H1 (cell line): ENCODE results near the gene SH3GL2. TPM values are rescaled to one million over a fixed set of nuclear protein-coding genes. Genes with fewer than 3 reads are reported as not detected.

Experiments used
- BCL11A ChIP-seq, 2 experiments: IDR thresholded peaks; one replicate each; pipeline ENCODE4 v1.6.1; 2011; ENCODE audit warnings: low read depth in 2 of 2, low read length in 2 of 2, mild to moderate bottlenecking in 2 of 2
- CBX5 ChIP-seq: fragments of 300-800, 300-1000 bp; sonication (generic); IDR thresholded peaks from 2 replicates; pipeline ENCODE4 v1.7.1; 2016; ENCODE audit warnings: antibody characterized with exemption, low read length, low read depth
- POLR2A ChIP-seq, 2 experiments: IDR thresholded peaks; 1 replicate in 1 of 2; 2 replicates in 1 of 2; pipeline ENCODE4 v1.6.1; 2011; ENCODE audit warnings: low read depth in 2 of 2, low read length in 2 of 2, mild to moderate bottlenecking in 2 of 2; ENCODE audit errors: control extremely low read depth in 1 of 2
- RNF2 ChIP-seq: fragments of 200-900, 300-1000 bp; sonication (generic); IDR thresholded peaks from 2 replicates; pipeline ENCODE4 v1.7.1; 2016; ENCODE audit warnings: borderline replicate concordance, low read depth, mild to moderate bottlenecking, antibody characterized with exemption, low read length; ENCODE audit not compliant: poor library complexity, severe bottlenecking; ENCODE audit errors: missing control alignments
- polyA plus RNA-seq, 7 experiments: library from polyadenylated mRNA; depleted of rRNA in 3 of 7; stranded (reverse) in 5 of 7; unstranded in 2 of 7; fragments of >200 nt in 5 of 7; fragments of 200-250 nt in 2 of 7; gene quantifications; 1 replicate in 5 of 7; 2 replicates in 1 of 7; 4 replicates in 1 of 7; pipeline versions ENCODE4 v1.2.1 to v1.2.3, GENCODE V29; 2011 to 2013; ENCODE audit warnings: missing spikeins in 2 of 7, mixed read lengths in 2 of 7
- total RNA-seq: library from RNA; stranded (reverse); fragmentation: NEBNext Ultra II Directional; extraction: Animal tissue kit (Norgen Biotek cat#: 25700); gene quantifications from 2 replicates; pipeline ENCODE4 v1.2.1, GENCODE V29; 2021
- TF ChIP-seq, protein P1 (sequence below): fragments of 300-600 bp; sonication (generic); IDR thresholded peaks from 2 replicates; pipeline ENCODE4 v1.7.1; 2012; ENCODE audit warnings: low read length, moderate library complexity, mild to moderate bottlenecking, inconsistent platforms; ENCODE audit not compliant: insufficient replicate concordance

SH3GL2 gene
- total and polyA plus RNA-seq, 2 of the 8 experiments (the other 6 are each of a cell fraction or from before 2014, with no cell fraction given) = 4.7 to 5.3 TPM

DNA sequence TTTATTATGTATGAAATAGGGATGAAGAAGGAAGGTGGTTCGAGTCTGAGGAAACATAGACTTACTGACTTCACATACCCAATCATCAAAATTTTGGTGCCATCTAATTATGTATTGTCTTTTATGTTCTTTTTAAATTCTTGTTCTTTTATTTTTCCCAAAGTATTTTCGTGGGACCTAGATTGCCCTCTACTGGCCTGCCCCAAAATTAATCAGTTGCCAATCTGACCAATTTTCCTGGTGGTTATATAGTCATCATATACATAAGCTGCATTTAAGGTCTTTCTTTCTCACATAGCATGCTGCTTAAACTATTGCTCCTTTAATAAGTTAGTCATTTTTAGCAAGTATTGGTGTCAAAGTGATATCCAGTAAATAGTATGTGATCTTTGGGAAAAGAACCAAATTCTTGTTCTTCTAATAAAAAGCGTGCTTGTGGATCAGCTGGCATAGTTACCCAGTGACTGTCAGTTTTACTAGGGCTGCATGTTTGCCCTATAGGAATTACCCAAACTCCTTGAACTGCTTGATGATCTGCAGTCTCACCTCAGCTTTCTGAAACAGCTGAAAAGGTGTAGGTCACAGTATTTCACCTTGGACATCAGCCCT is 223.5 kb downstream of the SH3GL2 start (continued):
- TF ChIP-seq, protein P1, sequence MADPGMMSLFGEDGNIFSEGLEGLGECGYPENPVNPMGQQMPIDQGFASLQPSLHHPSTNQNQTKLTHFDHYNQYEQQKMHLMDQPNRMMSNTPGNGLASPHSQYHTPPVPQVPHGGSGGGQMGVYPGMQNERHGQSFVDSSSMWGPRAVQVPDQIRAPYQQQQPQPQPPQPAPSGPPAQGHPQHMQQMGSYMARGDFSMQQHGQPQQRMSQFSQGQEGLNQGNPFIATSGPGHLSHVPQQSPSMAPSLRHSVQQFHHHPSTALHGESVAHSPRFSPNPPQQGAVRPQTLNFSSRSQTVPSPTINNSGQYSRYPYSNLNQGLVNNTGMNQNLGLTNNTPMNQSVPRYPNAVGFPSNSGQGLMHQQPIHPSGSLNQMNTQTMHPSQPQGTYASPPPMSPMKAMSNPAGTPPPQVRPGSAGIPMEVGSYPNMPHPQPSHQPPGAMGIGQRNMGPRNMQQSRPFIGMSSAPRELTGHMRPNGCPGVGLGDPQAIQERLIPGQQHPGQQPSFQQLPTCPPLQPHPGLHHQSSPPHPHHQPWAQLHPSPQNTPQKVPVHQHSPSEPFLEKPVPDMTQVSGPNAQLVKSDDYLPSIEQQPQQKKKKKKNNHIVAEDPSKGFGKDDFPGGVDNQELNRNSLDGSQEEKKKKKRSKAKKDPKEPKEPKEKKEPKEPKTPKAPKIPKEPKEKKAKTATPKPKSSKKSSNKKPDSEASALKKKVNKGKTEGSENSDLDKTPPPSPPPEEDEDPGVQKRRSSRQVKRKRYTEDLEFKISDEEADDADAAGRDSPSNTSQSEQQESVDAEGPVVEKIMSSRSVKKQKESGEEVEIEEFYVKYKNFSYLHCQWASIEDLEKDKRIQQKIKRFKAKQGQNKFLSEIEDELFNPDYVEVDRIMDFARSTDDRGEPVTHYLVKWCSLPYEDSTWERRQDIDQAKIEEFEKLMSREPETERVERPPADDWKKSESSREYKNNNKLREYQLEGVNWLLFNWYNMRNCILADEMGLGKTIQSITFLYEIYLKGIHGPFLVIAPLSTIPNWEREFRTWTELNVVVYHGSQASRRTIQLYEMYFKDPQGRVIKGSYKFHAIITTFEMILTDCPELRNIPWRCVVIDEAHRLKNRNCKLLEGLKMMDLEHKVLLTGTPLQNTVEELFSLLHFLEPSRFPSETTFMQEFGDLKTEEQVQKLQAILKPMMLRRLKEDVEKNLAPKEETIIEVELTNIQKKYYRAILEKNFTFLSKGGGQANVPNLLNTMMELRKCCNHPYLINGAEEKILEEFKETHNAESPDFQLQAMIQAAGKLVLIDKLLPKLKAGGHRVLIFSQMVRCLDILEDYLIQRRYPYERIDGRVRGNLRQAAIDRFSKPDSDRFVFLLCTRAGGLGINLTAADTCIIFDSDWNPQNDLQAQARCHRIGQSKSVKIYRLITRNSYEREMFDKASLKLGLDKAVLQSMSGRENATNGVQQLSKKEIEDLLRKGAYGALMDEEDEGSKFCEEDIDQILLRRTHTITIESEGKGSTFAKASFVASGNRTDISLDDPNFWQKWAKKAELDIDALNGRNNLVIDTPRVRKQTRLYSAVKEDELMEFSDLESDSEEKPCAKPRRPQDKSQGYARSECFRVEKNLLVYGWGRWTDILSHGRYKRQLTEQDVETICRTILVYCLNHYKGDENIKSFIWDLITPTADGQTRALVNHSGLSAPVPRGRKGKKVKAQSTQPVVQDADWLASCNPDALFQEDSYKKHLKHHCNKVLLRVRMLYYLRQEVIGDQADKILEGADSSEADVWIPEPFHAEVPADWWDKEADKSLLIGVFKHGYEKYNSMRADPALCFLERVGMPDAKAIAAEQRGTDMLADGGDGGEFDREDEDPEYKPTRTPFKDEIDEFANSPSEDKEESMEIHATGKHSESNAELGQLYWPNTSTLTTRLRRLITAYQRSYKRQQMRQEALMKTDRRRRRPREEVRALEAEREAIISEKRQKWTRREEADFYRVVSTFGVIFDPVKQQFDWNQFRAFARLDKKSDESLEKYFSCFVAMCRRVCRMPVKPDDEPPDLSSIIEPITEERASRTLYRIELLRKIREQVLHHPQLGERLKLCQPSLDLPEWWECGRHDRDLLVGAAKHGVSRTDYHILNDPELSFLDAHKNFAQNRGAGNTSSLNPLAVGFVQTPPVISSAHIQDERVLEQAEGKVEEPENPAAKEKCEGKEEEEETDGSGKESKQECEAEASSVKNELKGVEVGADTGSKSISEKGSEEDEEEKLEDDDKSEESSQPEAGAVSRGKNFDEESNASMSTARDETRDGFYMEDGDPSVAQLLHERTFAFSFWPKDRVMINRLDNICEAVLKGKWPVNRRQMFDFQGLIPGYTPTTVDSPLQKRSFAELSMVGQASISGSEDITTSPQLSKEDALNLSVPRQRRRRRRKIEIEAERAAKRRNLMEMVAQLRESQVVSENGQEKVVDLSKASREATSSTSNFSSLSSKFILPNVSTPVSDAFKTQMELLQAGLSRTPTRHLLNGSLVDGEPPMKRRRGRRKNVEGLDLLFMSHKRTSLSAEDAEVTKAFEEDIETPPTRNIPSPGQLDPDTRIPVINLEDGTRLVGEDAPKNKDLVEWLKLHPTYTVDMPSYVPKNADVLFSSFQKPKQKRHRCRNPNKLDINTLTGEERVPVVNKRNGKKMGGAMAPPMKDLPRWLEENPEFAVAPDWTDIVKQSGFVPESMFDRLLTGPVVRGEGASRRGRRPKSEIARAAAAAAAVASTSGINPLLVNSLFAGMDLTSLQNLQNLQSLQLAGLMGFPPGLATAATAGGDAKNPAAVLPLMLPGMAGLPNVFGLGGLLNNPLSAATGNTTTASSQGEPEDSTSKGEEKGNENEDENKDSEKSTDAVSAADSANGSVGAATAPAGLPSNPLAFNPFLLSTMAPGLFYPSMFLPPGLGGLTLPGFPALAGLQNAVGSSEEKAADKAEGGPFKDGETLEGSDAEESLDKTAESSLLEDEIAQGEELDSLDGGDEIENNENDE = no peak
- TF ChIP-seq RNF2 (no peak), BCL11A (IDR thresholded peaks at IDR 0.05; ENCODE audit: low read depth in 2 of 2, low read length in 2 of 2) (no peak), CBX5 (no peak), POLR2A (IDR thresholded peaks at IDR 0.05; ENCODE audit: control extremely low read depth in 1 of 2, low read depth in 2 of 2, low read length in 2 of 2) (no peak)
- TF ChIP-seq, all 59 proteins: peak for 2
